HL-60 (cell line): ENCODE data around the gene CLCNKA.
"Not testable (repeated sequence)": the region's sequence is repeated elsewhere in the genome, so short reads cannot be mapped to it uniquely, and the experiment has no call there.

ENCODE experiments used
- DNase-seq, 2 experiments: peaks; one replicate each; pipeline ENCODE4 v3.0.0-alpha.2; 2010 to 2020; ENCODE audit warnings: low read depth in 1 of 2, low spot score in 1 of 2
- H3K27ac ChIP-seq: fragments of 250-450 bp; sonication (Bioruptor Pico); replicated peaks from 2 replicates; pipeline ENCODE4 v1.5.1; 2020; ENCODE audit warnings: mild to moderate bottlenecking, moderate library complexity
- H3K27me3 ChIP-seq: fragments of 250-450 bp; sonication (Bioruptor Pico); 2 replicates; pipeline ENCODE4 v1.5.1; 2021; ENCODE audit warnings: mild to moderate bottlenecking, moderate library complexity; ENCODE audit not compliant: insufficient read depth, poor library complexity, severe bottlenecking
- H3K4me3 ChIP-seq: replicated peaks from 2 replicates; pipeline ENCODE4 v1.5.1; 2011; ENCODE audit warnings: mild to moderate bottlenecking, control low read depth, low read length; ENCODE audit not compliant: insufficient read depth
- GABPA ChIP-seq: IDR thresholded peaks from 2 replicates; pipeline ENCODE4 v1.6.1; 2012; ENCODE audit warnings: low read depth
- POLR2AphosphoS5 ChIP-seq: IDR thresholded peaks from 2 replicates; pipeline ENCODE4 v1.6.1; 2012; ENCODE audit warnings: low read depth
- SPI1 ChIP-seq: IDR thresholded peaks from 2 replicates; pipeline ENCODE4 v1.6.1; 2012; ENCODE audit warnings: low read depth, mild to moderate bottlenecking, borderline replicate concordance
- TF ChIP-seq, protein P1 (sequence below): IDR thresholded peaks from one replicate; pipeline ENCODE4 v1.5.1; 2011; ENCODE audit warnings: low read length, control low read depth, inconsistent platforms; ENCODE audit not compliant: insufficient read depth
- TF ChIP-seq, protein P2 (sequence below): IDR thresholded peaks from 2 replicates; pipeline ENCODE4 v1.6.1; 2012; ENCODE audit warnings: low read depth; ENCODE audit not compliant: insufficient replicate concordance

The CLCNKA gene

GRCh38 chr1:16023050-16023653 lies 1.3 kb downstream of the CLCNKA start:
- Histone ChIP-seq H3K27ac (no peak overlapping the region), H3K27me3 (peaks cover 9% of the 10 kb centered on the region), H3K4me3 (no peak overlapping the region)
- TF ChIP-seq POLR2AphosphoS5 (no peak), GABPA (no peak), SPI1 (no peak)
- TF ChIP-seq, protein P1, sequence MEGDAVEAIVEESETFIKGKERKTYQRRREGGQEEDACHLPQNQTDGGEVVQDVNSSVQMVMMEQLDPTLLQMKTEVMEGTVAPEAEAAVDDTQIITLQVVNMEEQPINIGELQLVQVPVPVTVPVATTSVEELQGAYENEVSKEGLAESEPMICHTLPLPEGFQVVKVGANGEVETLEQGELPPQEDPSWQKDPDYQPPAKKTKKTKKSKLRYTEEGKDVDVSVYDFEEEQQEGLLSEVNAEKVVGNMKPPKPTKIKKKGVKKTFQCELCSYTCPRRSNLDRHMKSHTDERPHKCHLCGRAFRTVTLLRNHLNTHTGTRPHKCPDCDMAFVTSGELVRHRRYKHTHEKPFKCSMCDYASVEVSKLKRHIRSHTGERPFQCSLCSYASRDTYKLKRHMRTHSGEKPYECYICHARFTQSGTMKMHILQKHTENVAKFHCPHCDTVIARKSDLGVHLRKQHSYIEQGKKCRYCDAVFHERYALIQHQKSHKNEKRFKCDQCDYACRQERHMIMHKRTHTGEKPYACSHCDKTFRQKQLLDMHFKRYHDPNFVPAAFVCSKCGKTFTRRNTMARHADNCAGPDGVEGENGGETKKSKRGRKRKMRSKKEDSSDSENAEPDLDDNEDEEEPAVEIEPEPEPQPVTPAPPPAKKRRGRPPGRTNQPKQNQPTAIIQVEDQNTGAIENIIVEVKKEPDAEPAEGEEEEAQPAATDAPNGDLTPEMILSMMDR = no peak
- TF ChIP-seq, protein P2, sequence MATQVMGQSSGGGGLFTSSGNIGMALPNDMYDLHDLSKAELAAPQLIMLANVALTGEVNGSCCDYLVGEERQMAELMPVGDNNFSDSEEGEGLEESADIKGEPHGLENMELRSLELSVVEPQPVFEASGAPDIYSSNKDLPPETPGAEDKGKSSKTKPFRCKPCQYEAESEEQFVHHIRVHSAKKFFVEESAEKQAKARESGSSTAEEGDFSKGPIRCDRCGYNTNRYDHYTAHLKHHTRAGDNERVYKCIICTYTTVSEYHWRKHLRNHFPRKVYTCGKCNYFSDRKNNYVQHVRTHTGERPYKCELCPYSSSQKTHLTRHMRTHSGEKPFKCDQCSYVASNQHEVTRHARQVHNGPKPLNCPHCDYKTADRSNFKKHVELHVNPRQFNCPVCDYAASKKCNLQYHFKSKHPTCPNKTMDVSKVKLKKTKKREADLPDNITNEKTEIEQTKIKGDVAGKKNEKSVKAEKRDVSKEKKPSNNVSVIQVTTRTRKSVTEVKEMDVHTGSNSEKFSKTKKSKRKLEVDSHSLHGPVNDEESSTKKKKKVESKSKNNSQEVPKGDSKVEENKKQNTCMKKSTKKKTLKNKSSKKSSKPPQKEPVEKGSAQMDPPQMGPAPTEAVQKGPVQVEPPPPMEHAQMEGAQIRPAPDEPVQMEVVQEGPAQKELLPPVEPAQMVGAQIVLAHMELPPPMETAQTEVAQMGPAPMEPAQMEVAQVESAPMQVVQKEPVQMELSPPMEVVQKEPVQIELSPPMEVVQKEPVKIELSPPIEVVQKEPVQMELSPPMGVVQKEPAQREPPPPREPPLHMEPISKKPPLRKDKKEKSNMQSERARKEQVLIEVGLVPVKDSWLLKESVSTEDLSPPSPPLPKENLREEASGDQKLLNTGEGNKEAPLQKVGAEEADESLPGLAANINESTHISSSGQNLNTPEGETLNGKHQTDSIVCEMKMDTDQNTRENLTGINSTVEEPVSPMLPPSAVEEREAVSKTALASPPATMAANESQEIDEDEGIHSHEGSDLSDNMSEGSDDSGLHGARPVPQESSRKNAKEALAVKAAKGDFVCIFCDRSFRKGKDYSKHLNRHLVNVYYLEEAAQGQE = no peak
- DNase-seq = no peak

DNA sequence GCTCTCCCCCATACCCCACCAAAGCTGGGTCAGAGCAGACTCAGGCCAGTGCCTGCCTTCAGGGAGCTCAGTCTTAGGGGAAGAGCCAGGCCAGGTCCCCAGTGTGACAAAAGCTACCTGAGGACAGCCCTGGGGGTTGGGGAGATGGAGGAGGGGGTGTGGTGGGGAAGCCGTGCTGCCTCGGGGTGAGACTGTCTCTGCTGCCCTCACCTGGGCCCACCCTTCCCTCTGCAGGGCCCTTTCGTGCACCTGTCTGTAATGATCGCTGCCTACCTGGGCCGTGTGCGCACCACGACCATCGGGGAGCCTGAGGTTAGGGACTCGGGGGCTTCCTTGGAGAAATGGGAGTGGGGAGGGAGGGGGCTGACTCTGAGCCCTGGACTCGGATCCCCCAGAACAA lies 4.5 kb downstream of the CLCNKA start:
- DNase-seq, H3K4me3 ChIP-seq, H3K27ac ChIP-seq, H3K27me3 ChIP-seq: not testable (repeated sequence)

DNA sequence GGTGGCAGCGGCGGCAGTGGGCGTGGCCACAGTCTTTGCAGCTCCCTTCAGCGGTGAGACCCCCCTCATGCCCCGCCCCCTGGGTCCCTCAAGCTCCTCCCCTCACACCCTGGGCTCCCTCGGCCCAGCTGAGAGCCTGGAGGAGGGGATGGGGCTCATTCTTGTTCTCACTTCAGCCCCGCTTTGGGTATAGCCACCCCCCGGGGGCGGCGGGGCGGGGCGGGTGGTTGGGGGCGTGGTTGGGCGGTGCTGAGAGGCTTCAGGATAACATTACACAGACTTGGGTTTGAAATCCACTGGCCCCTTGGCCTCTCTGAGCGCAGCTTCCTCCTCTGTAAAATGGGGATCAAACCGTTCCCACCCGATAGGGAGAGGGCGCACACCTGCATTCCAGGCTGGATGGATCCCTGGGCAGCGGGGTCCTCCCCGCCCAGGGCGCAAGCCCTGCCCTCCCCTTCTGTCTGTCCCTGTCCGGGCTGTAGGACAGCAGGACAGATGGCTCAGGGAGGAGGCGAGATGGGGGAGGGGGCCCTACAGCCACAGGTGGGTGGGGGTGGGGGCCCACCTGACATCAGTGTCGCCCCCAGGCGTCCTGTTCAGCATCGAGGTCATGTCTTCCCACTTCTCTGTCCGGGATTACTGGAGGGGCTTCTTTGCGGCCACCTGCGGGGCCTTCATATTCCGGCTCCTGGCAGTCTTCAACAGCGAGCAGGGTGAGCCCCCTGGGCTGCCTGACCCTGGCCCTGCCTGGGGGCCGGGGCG lies 5.1 kb downstream of the CLCNKA start:
- Histone ChIP-seq H3K27me3 (peaks cover 9% of the 10 kb centered on the region), H3K4me3 (no peak overlapping the region), H3K27ac (no peak overlapping the region)
- TF ChIP-seq, protein P1 = no peak
- TF ChIP-seq SPI1 = no peak
- no peak for TF ChIP-seq POLR2AphosphoS5
- TF ChIP-seq, protein P2 = no peak
- no peak for TF ChIP-seq GABPA
- DNase-seq = no peak

DNA sequence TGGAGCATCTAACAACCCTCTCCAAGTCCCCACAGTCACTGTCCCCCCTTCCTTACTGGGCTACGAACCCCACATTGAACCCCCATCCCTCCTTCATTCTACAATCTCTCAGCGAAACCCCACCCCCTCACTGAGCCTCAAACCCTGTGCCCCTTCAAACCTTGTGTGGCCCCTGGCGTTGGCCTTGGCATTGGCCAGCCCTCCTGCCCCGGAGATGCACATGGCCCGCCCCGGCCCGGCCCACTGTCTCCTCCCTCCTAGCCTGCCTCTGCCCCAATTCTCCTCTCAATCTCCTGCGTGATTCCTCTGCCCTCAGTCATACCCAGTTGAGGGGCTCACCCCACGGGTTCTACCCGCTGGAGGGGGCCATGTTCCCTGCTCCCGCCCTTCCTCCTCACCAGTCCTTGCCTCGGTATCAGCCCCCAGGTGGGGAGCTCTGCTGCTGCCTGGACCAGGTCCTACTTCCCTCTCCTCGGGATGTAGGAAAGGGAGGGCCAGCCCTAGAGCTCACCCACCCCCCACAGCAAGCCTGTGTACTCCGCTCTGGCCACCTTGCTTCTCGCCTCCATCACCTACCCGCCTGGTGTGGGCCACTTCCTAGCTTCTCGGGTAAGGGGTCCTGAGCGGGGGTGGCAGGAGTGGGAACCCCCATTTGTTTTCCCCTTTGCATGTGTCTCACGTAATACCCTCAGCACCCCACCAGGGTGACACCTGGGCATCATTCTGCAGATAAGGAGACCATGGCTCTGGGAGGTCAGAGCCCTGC lies 6.6 kb downstream of the CLCNKA start:
- Histone ChIP-seq H3K27ac (no peak overlapping the region), H3K4me3 (no peak overlapping the region), H3K27me3 (peaks cover 9% of the 10 kb centered on the region)
- TF ChIP-seq, protein P1 = no peak
- TF ChIP-seq, protein P2 = no peak
- TF ChIP-seq GABPA = no peak
- no peak for TF ChIP-seq POLR2AphosphoS5
- TF ChIP-seq SPI1 = no peak
- DNase-seq = no peak

- not testable (repeated sequence) for DNase-seq, H3K27ac ChIP-seq, H3K27me3 ChIP-seq, H3K4me3 ChIP-seq
Observed at GRCh38 chr1:16029003-16029268, 7.1 kb downstream of the CLCNKA start.
